Epithelial cell of esophagus (primary cell): Measurements from ENCODE around the gene AFAP1.

Experiments used
- DNase-seq: peaks from one replicate; pipeline ENCODE4 v3.0.0; 2010; ENCODE audit warnings: low read depth
- H3K4me3 ChIP-seq: 2 replicates; pipeline ENCODE4 v1.5.1; 2011; ENCODE audit warnings: mild to moderate bottlenecking, low read length, control low read depth
- TF ChIP-seq, protein P1 (sequence below): IDR thresholded peaks from 2 replicates; pipeline ENCODE4 v1.5.1; 2011; ENCODE audit warnings: low read depth, mild to moderate bottlenecking, low read length, control low read depth, inconsistent platforms; ENCODE audit not compliant: insufficient read depth; ENCODE audit errors: missing control alignments

AFAP1 gene

DNA sequence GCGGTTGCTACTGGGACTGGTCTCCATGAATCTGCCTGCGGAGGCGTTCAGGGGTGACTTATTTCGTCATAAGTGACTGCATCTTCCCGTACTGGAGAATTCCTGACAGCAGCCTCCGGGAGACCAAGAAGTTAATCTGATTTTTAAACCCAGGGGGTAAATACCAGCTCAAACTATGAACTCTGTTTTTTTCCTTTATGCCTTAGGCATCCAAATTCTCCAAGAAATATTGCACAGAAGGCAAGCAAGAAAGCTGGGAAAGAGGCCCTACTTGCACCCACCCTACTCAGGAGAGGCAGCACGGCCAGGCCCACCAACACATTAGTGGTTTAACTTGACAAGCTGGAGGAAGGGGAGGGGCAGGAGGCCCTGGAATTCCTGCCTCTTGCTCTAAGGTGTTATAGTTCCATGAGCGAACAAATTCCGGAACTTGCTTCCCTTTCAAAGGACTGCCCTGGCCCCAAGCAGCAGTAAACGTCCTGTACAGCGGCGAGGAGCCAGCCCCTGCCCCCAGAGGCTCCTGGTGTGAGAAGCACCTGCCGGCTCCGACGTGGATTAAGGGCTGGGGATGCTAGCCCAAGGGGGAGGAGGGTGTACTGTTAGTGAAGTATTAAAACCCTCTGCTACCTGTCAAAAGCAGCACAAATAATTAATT is 177.2 kb downstream of the AFAP1 start:
- DNase-seq, result no peak
- no peak overlapping the region for H3K4me3 ChIP-seq
- TF ChIP-seq, protein P1, sequence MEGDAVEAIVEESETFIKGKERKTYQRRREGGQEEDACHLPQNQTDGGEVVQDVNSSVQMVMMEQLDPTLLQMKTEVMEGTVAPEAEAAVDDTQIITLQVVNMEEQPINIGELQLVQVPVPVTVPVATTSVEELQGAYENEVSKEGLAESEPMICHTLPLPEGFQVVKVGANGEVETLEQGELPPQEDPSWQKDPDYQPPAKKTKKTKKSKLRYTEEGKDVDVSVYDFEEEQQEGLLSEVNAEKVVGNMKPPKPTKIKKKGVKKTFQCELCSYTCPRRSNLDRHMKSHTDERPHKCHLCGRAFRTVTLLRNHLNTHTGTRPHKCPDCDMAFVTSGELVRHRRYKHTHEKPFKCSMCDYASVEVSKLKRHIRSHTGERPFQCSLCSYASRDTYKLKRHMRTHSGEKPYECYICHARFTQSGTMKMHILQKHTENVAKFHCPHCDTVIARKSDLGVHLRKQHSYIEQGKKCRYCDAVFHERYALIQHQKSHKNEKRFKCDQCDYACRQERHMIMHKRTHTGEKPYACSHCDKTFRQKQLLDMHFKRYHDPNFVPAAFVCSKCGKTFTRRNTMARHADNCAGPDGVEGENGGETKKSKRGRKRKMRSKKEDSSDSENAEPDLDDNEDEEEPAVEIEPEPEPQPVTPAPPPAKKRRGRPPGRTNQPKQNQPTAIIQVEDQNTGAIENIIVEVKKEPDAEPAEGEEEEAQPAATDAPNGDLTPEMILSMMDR, result no peak

DNA sequence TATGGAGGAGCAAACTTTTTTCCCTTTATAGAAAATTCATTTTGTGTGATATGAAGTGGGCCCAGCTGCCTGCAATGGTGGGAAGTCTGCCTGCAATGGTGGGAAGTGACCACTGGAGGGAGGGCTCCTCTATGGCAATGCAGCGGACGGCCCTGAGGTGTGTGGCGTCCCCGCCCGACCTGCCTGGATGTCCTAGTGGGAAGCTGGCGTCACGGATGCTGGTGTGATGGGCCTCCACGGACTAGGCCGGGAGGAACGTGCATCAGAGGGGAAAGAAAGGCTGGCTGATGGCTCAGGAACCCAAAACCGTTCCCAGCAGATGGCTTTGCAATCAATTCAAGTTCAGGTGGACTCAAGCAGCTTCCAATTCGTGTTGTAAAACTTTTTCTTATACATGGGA is 177.9 kb downstream of the AFAP1 start:
- H3K4me3 ChIP-seq, result no peak overlapping the region
- TF ChIP-seq, protein P1, result peak; percentile 61
- DNase-seq, result peak; percentile 51

DNA sequence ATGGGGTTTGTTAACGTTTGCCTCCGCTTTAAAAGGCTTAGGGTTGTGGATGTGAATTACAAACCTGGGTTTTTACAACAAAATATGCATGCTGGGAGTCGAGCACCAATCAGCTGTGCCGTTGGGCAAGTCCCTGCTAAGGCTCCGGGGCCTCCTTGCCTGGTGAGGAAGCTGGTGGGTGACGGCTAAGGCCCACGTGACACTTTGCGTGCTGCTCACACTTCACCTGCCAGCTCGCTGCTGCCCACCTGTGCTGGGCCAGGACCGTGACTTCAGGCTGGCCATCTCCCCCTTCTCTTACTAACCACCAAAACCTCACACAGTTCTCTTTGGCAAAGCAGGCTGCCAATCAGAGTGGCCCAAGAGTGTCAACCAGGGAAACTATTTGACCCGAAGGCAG is 178.3 kb downstream of the AFAP1 start:
- TF ChIP-seq, protein P1, result no peak
- no peak for DNase-seq
- H3K4me3 ChIP-seq, result no peak overlapping the region

DNA sequence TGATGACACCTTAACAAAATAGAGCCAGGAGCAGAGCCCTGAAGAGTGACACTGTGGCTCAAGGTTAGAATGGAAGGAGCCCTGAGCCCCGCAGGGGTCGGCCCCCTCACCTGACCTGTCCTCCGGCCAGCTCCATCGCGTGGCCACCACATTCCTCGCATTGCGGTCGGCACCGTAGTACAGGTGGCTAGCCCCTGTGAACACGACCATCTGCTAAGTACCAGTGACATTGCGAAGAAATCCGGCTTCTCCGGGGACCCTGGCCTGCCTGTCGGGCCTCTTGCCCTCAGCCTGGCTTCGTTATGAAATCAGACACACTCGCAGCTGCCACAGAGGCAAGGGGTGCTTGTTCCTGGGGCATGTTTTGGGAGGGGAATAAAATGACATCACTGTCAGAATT is 179.0 kb downstream of the AFAP1 start:
- H3K4me3 ChIP-seq, result no peak overlapping the region
- no peak for DNase-seq
- TF ChIP-seq, protein P1, result no peak

DNA sequence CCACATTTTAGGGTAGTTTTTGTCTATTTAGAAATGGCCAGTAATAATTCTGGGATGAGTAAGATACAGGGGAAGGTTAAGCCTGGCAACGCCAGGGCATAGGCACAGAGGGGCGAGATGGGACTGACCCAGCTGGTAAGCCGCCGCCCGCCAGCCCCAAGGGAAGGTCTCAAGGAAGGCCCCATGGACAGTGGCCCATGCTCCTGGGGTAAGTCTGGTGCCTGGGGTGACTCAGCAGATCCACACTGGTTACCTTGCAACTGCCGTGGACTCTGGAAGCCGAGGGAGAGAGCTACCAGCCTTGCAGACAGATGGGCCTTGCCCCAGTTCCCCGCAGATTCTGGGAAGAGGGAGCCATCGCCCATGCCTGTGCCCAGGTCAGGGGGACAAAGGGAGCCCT is 179.4 kb downstream of the AFAP1 start:
- TF ChIP-seq, protein P1, result no peak
- no peak for DNase-seq
- no peak overlapping the region for H3K4me3 ChIP-seq

DNA sequence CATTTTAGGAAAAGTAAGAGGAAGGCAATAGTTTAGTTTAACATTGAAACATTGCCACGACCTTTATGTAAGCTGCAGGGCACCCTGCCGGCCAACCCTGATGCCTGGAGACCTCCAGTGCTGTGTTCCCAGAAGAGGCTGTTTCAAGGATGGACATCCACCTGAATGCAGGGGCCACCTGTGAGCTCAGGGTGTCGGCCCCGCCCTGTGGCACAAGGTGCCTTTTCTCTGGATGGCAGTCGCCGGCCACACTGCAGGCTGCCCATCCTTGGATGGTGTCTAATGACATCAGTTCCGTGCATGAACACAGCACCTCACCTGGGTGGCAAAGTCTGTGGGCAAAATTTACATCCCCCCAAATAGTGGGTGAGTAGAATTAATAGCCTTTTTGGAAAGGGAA is 180.0 kb downstream of the AFAP1 start:
- TF ChIP-seq, protein P1, result no peak
- no peak for DNase-seq
- H3K4me3 ChIP-seq, result no peak overlapping the region

DNA sequence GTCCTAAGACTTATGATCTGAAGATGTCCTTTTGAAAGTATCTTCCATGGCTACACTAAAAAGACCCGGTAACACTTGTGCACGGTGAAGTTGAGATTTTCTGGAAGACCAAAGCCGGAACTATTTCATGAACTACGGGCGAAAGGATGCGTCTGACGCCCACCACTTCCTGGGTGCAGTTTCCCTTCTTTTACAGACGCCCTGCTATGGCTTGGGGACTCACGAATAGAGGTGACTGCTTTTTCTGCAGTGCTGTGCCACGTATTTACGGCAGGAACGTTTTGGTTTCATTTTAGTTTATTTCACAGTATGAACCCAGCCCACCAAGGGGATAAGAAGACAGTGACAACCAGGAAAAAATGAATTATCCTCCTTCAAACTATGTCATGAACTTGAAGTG is 180.4 kb downstream of the AFAP1 start:
- no peak overlapping the region for H3K4me3 ChIP-seq
- TF ChIP-seq, protein P1, result no peak
- DNase-seq, result no peak
